Ramos (cell line): ENCODE measurements around the gene P2RY8.
"Not testable (repeated sequence)": the region's sequence is repeated elsewhere in the genome, so short reads cannot be mapped to it uniquely, and the experiment has no call there.

Experiments used
- in situ Hi-C: fragments of 300-500 bp; cut with MboI; formaldehyde crosslinking; loops from one replicate; pipeline ENCODE4 v1.14.3; 2022; ENCODE audit warnings: low sequenced_read_pairs; ENCODE audit not compliant: unreplicated experiment

The P2RY8 gene

GRCh38 chrX:1522905-1523304, 14.1 kb downstream of the P2RY8 start:
- in situ Hi-C loops: not testable (repeated sequence)

- in situ Hi-C loops: no loop called here
Observed at GRCh38 chrX:1521459-1521956, 15.5 kb downstream of the P2RY8 start.

GRCh38 chrX:1520350-1520749, 16.6 kb downstream of the P2RY8 start:
- in situ Hi-C loops: no loop called here

GRCh38 chrX:1519022-1519497, 17.9 kb downstream of the P2RY8 start:
- in situ Hi-C loops: no loop called here

- in situ Hi-C loops: no loop called here
Observed at GRCh38 chrX:1518512-1518911, 18.5 kb downstream of the P2RY8 start.

- in situ Hi-C loops: no loop called here
Observed at GRCh38 chrX:1516596-1517104, 20.3 kb downstream of the P2RY8 start.

- in situ Hi-C loops: no loop called here
Observed at GRCh38 chrX:1511829-1512228, 25.2 kb downstream of the P2RY8 start.

GRCh38 chrX:1511150-1511549, 25.8 kb downstream of the P2RY8 start:
- in situ Hi-C loops: no loop called here

- in situ Hi-C loops: no loop called here
Observed at GRCh38 chrX:1507511-1508463, 29.2 kb downstream of the P2RY8 start.

- in situ Hi-C loops: no loop called here
Observed at GRCh38 chrX:1506916-1507315, 30.1 kb downstream of the P2RY8 start.

- in situ Hi-C loops: no loop called here
Observed at GRCh38 chrX:1502853-1503252, 34.1 kb downstream of the P2RY8 start.

GRCh38 chrX:1502241-1502640, 34.7 kb downstream of the P2RY8 start:
- in situ Hi-C loops: no loop called here

GRCh38 chrX:1500701-1501624, 36.0 kb downstream of the P2RY8 start:
- in situ Hi-C loops: no loop called here

GRCh38 chrX:1496076-1496475, 40.9 kb downstream of the P2RY8 start:
- in situ Hi-C loops: no loop called here

GRCh38 chrX:1493877-1494510, 43.0 kb downstream of the P2RY8 start:
- in situ Hi-C loops: no loop called here

- in situ Hi-C loops: no loop called here
Observed at GRCh38 chrX:1493412-1493811, 43.6 kb downstream of the P2RY8 start.

- in situ Hi-C loops: no loop called here
Observed at GRCh38 chrX:1492421-1493012, 44.5 kb downstream of the P2RY8 start.

GRCh38 chrX:1491851-1492349, 45.1 kb downstream of the P2RY8 start:
- in situ Hi-C loops: no loop called here

- in situ Hi-C loops: not testable (repeated sequence)
Observed at GRCh38 chrX:1491248-1491647, 45.7 kb downstream of the P2RY8 start.
